ENCODE results near the gene CYP26A1.
"Not testable (repeated sequence)": the region's sequence is repeated elsewhere in the genome, so short reads cannot be mapped to it uniquely, and the experiment has no call there.

CYP26A1 gene

DNA sequence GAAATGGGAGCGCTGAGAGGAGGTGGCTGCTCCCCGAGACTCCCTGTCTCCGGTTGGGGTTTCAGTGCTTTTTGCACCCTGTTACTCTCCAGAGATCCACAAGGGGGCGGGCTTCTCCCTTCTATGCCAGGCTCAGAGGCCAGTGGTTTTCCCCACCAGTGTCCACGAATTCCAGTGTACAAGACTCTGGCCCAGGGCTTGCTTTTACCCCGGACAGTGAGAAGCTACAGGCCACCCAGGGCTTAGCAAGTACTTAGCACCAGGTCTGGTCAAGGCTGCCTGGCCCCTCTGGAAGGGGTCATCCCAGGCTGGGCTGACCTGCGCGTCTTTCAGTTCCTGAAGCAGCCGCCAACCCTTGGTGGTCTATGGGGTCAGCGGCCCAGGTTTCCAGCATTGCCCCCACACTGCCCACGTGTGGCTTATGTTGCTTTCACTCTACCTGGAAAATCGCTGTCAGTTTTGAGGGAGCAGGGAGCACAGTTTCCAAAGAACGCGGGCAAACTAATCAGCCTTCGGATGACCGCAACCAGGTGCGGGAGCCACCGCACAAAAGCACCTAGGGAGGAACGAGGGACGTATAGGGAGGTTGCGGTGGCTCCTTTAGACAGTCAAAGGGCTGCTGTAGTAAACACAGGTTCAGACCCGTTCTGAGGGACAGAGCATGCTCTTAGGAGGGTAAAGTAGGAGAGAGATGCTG is 6.8 kb downstream of the CYP26A1 start:
- peak; percentile 87 for DNase-seq (ENCODE audit: low spot score)

GRCh38 chr10:93081318-93081717 is 7.6 kb downstream of the CYP26A1 start:
- DNase-seq (ENCODE audit: low spot score) = no peak

GRCh38 chr10:93081834-93082233 is 8.1 kb downstream of the CYP26A1 start:
- DNase-seq (ENCODE audit: low spot score) = no peak

GRCh38 chr10:93083743-93084539 is 10.2 kb downstream of the CYP26A1 start:
- no peak for DNase-seq (ENCODE audit: low spot score)

DNA sequence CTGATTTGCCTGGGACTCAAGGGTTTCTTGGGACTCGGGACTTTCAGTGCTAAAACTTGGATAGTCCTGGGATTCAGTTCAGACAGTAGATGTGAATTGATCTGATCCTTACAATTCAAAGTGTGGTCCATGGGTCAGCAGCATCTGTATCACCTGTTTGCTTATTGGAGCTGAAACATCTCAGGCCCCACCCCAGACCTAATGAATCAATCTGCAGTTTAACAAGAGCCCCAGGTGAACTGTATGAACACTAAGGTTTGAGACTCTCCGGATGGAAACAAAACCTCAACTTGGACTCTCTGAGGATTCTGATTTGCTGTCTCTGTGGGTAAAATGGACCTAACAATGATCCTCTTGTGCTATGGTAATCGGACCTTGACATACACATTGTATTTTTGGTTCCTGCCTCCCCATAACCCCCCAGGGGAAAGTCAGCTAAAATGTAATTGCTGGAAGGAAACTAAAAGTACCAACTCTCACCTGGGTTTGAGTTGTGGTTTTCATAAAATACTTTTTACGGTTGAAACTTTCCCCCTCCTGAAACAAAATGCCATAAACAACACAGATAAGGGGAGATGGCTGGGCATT is 11.7 kb downstream of the CYP26A1 start:
- DNase-seq (ENCODE audit: low spot score) = no peak

GRCh38 chr10:93086289-93086688 is 12.6 kb downstream of the CYP26A1 start:
- no peak for DNase-seq (ENCODE audit: low spot score)

GRCh38 chr10:93087846-93088245 is 14.2 kb downstream of the CYP26A1 start:
- DNase-seq (ENCODE audit: low spot score) = no peak

DNA sequence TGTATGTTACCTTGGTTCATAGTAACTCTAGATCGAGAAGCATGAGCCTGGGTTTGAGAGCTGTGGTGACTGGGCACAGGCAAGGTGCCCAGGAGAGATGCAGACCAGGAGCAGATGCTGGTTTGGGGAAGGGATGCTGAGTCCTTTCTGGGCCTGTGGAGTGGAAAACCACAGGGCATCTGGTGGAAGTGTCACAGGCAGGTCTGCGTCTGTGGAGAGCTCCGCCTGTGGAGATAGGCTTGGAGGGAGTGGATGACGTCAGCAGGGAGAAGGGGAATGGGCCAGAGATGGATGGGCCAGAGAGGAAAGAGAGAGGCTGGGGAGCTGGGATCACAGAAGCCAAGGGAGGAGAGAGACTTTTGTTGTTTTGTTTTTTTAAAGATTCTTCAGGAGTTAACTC is 14.8 kb downstream of the CYP26A1 start:
- DNase-seq (ENCODE audit: low spot score) = no peak

GRCh38 chr10:93090619-93091018 is 16.9 kb downstream of the CYP26A1 start:
- DNase-seq (ENCODE audit: low spot score) = no peak

DNA sequence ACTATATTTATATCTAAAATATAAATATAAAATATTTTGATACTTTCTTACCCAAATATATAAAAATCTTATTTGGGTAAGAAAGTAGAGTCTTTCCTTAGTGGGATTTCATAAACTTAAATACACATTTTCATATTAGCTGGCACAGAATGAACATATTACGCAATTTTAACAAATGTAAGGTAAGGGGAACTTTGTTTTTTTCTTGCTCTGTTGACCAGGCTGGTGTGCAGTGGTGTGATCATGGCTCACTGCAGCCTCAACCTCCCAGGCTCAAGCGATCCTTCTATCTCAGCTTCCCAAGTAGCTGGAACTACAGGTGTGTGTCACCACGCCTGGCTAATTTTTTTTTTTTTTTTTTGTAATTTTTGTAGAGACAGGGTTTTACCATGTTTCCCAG is 18.3 kb downstream of the CYP26A1 start:
- DNase-seq (ENCODE audit: low spot score) = no peak

GRCh38 chr10:93095225-93095624 is 21.5 kb downstream of the CYP26A1 start:
- DNase-seq (ENCODE audit: low spot score) = no peak

DNA sequence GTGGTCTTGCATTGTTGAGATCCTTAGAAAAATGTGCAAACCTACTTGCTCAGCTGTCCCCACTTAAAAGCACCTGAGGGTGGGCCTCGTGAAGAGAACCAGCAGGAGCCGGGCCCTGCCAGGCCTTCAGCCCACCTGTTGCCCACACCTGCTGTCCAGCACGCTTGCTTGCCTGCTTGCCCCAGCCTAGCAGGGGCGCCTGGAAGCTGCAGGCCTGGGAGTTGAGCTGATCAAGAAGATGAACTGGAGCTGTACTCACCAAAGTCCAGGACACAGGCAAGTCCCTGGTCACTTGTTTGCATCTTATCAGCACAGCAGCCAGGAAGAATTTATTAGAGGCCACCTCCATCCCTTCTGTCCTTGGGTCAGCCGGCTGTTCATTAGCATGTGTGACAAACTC is 23.2 kb downstream of the CYP26A1 start:
- DNase-seq (ENCODE audit: low spot score) = no peak

DNA sequence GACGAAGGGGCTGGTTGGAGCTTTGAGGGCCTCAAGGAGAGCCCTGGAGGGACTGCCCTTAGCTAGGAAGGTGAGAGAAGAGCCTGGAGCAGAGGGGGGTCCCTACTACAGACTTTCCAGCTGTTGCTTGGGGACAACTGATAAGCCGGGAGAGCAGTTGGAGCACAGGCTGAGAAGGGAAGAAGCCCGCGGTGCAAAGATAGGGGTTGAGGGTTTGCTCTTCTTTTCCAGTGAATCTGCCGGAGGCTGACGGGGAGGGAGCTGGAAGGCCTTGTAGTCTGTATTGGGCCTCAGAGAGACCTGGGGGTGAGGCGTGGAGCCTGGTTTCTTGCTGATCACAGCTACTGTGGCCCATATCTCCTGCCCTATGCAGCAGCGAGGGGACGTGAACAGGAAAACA is 23.7 kb downstream of the CYP26A1 start:
- no peak for DNase-seq (ENCODE audit: low spot score)

- no peak for DNase-seq (ENCODE audit: low spot score)
Observed at GRCh38 chr10:93098816-93099215, 25.1 kb downstream of the CYP26A1 start.

DNA sequence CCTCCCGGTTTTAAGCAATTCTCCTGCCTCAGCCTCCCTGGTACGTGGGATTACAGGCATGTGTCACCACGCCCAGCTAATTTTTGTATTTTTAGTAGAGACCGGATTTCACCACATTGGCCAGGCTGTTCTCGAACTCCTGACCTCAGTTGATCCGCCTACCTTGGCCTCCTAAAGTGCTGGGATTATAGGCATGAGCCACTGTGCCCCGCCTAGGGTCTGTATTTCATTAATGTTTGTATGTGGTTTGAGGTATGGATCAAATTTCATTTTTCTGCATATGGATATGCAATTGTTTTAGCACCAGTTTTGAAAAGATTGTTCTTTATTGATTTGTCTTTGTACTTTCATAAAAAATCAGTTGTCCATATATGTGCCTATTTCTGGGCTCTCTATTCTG is 26.0 kb downstream of the CYP26A1 start:
- no peak for DNase-seq (ENCODE audit: low spot score)

DNA sequence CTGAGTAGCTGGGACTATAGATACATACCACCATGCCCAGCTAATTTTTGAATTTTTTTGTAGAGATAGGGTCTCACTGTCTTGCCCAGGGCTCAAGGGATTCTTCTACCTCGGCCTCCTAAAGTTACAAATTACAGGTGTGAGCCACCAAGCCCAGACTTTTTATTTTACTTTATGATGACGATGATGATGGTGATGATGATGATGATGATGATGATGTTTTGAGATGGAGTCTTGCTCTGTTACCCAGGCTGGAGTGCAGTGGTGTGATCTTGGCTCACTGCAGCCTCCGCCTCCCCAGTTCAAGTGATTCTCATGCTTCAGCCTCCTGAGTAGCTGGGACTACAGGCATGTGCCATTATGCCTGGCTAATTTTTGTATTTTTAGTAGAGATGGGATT is 27.5 kb downstream of the CYP26A1 start:
- DNase-seq (ENCODE audit: low spot score) = not testable (repeated sequence)

DNA sequence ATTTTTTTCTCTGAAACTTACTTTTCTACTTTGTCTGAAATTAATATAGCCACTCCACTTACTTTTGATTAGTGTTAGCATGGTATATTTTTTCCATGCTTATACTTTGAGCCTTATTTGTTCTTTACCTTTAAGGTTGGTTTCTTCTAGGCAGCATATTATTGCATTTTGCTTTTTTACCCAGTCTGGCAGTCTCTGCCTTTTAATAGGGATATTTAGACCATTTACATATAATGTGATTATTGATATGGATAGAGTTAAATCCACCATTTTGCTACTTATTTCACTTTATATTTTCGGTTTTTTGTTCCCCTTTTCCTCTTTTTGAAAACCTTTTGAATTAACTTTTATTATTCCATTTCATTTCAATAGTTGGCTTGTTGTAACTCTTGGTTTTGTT is 30.3 kb downstream of the CYP26A1 start:
- no peak for DNase-seq (ENCODE audit: low spot score)

DNA sequence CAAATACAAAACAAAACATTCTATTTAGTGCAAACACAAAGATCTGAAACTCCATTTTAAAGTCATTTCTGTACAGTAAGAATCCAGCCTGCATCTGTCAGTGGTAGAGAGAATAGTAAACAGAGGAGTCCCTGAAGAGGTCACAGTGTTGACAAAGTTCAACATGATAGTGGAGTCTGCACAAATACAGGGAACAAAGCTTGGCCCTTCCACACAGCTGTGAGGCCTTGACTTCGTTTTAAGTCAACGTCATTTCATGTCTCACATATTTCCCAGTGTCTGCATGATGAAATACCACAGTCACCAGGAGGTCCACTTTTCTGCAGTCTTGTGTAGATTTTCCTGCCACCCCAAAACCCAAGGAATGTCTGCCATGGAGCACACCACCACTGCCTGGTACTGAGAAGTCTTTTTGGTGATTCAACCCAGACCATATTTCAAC is 33.0 kb downstream of the CYP26A1 start:
- no peak for DNase-seq (ENCODE audit: low spot score)

DNA sequence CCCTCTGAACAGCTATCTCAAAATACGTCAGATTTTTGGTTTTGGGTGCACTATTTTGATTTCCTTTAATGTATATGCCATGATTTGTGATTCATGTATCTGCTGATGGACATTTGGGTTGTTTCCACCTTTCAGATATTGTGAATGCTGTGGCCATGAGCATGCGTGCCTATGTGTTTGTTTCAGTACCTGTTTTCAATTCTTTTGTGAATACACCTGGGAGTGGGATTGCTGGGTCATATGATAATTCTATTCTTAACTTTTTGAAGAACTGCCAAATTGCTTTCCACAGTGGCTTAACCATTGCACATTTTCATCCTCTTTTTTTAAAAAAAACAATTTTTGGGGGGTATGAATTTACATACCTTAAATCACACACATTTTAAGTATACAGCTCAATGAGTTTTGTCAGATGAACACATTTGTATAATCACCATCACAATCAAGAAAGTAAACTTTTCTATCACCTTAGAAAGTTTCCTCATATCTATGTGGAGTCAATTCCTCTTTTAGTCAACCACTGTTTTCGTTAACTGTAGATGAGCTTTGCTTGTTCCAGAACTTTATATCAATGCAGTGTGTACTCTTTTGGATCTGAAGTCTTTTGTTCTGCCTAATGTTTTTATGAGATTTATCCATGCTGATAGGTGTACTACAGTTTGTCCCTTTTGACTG is 36.9 kb downstream of the CYP26A1 start:
- no peak for DNase-seq (ENCODE audit: low spot score)

GRCh38 chr10:93113042-93113441 is 39.3 kb downstream of the CYP26A1 start:
- no peak for DNase-seq (ENCODE audit: low spot score)

- DNase-seq (ENCODE audit: low spot score) = peak; percentile 61
Observed at GRCh38 chr10:93115661-93116383, 42.1 kb downstream of the CYP26A1 start.

DNA sequence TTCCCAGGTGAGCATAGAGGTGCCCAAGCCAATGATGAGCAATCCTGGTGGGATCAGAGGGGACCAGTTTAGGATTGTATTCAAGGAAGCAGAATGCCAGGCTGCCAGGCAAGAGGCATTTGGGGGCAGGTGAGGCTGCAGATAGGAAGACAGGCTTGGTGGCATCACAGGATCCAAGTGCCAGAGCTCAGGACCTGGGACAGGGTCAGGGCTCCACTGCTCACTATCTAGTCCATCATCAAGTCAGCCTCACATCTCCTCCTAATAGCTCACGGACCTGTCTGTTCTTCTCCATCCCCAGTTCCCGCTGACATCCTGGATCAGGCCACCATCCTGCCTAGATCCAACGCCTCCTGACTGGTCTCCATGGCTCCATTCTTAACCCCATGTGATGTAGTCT is 47.6 kb downstream of the CYP26A1 start:
- no peak for DNase-seq (ENCODE audit: low spot score)

Measured in AG08396 (cell line).